AG09309 (cell line): ENCODE measurements around the gene STPG4.

Source experiments
- DNase-seq: peaks from one replicate; pipeline ENCODE4 v3.0.0-alpha.2; 2010; ENCODE audit warnings: low read depth
- H3K4me3 ChIP-seq: 2 replicates; pipeline ENCODE4 v1.5.1; 2011; ENCODE audit warnings: mild to moderate bottlenecking, low read depth, low read length, moderate library complexity; ENCODE audit not compliant: control insufficient read depth
- CTCF ChIP-seq: IDR thresholded peaks from 2 replicates; pipeline ENCODE4 v1.5.1; 2011; ENCODE audit warnings: mild to moderate bottlenecking, low read depth, low read length, inconsistent platforms; ENCODE audit not compliant: insufficient read depth, control insufficient read depth; ENCODE audit errors: missing control alignments

Gene STPG4

DNA sequence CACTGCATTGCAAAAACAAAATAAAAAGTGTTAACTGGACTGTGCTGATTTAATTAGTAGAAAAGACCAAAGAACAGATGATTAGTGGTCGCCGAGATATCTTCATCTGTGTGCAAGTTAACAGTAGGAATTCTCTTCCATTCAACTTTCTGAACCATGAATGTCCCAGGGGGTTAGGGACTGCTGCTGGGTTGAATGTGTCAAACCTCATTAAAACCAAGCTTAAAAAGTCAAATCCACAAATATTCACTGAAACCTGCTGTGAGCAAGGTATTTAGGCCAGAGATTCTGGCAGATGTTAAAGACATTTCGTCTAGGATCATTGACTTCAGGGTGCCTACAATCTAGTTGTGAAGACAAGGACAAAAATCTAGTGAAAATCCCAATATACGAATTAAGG, 58.7 kb downstream of the STPG4 start:
- no peak for DNase-seq
- H3K4me3 ChIP-seq: no peak overlapping the region
- no peak for TF ChIP-seq CTCF

GRCh38 chr2:47095349-47096020, 59.6 kb downstream of the STPG4 start:
- TF ChIP-seq CTCF: no peak
- DNase-seq: no peak

DNA sequence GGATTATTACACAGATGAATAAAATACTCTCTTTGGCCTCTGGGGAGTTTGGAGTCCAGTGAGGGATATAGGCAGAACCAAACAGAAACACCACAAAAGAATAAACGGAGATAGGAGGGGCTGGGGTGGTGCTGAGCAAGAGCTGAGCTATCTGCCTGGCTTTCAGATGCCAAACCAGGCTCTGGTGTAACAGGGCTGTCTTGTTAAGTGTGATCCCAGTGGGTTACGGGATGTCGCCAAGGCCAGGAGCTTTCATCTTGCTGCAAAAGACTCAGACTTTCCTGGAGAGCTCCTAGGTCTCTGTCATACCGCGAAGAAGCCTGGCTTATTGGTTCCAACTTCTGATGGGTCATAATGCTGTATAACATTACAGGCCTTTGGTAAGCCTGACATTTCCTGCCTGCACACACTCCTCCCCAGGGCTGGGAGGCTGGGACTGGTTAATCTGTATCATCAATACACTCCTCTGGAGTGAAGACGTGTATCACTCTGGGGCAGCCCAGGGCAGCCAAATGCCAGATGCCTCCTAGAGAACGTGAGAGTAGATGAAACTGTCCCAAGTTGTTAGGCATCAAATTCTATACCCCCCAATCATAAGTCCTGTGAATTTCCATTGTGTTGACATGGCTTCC, 60.5 kb downstream of the STPG4 start:
- H3K4me3 ChIP-seq: no peak overlapping the region
- no peak for TF ChIP-seq CTCF
- peak; percentile 53 for DNase-seq

More at GRCh38 chr2:47095349-47096020, 59.6 kb downstream of the STPG4 start:
- no peak overlapping the region for H3K4me3 ChIP-seq

DNA sequence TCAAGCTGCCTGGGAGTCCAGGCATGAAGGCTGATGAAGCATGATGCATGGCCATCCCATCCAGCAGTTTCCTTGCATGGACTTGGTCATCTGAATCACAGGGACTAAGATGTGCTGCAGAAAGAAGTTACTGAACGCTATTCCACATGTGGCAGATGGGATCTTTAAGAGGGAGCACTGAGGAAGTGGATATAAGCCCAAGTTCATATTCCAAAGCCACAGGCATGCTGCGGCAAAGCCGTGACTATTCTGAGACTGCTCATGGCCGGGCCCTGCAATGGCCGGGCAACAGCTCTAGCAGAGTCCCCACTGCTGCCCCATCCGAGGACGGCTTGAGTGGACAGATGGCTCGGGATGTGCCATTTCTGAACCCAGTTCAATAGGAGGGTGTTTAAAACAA, 61.5 kb downstream of the STPG4 start:
- TF ChIP-seq CTCF: no peak
- DNase-seq: no peak
- no peak overlapping the region for H3K4me3 ChIP-seq

DNA sequence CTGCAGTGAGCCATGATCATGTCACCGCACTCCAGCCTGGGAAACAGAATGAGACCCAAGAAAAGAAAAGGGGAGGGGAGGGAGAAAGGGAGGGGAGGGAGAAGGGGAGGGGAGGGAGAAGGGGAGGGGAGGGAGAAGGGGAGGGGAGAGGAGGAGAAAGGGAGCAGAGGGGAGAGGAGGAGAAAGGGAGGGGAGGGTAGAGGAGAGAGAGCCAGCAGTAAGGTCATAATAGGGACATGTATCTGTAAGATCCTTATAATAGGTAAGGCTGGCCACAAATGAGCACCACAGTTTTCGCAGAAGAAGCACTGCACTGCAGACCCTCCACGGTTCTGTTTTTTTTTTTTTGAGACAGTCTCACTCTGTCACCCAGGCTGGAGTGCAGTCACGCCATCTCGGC, 62.6 kb downstream of the STPG4 start:
- no peak overlapping the region for H3K4me3 ChIP-seq
- no peak for TF ChIP-seq CTCF
- DNase-seq: no peak

DNA sequence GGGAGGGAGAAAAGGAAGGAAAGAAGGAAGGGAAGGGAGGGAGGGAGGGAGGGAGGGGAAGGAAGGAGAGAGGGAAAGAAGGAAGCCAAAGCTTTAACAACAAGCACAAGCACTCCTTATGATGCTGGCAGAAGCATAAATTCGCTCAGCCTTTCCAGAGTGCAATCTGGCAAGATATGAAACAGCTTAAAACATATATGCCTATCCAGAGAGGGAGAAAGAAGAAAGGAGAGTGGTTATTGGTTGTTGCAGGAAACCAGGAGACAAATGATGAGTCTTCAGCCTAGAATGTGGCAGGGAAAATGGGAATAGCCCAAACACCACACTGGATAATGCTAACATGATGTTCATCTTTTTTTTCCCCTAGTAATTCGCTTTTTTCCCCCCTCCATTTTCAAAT, 64.0 kb downstream of the STPG4 start:
- no peak overlapping the region for H3K4me3 ChIP-seq
- no peak for DNase-seq
- TF ChIP-seq CTCF: no peak
